Measurements from ENCODE around the gene ACAN.

Gene ACAN

GRCh38 chr15:88872106-88872505 lies 68.9 kb downstream of the ACAN start:
- in situ Hi-C loops (cut with MboI; ENCODE audit: low pct_unique_long_range_greater_than_20kb, low sequenced_read_pairs, unreplicated experiment), result no loop called here
- no peak for DNase-seq (ENCODE audit: low spot score)
- no peak for TF ChIP-seq CTCF (IDR thresholded peaks at IDR 0.05; ENCODE audit: extremely low read depth, insufficient read depth, missing control alignments)

GRCh38 chr15:88872706-88873105 lies 69.5 kb downstream of the ACAN start:
- in situ Hi-C loops (cut with MboI; ENCODE audit: low pct_unique_long_range_greater_than_20kb, low sequenced_read_pairs, unreplicated experiment), result no loop called here
- DNase-seq (ENCODE audit: low spot score), result no peak
- TF ChIP-seq CTCF (IDR thresholded peaks at IDR 0.05; ENCODE audit: extremely low read depth, insufficient read depth, missing control alignments), result no peak

- in situ Hi-C loops (cut with MboI; ENCODE audit: low pct_unique_long_range_greater_than_20kb, low sequenced_read_pairs, unreplicated experiment), result no loop called here
Observed at GRCh38 chr15:88873786-88874185, 70.5 kb downstream of the ACAN start.

GRCh38 chr15:88874275-88874674 lies 71.0 kb downstream of the ACAN start:
- no peak for DNase-seq (ENCODE audit: low spot score)
- TF ChIP-seq CTCF (IDR thresholded peaks at IDR 0.05; ENCODE audit: extremely low read depth, insufficient read depth, missing control alignments), result no peak
- in situ Hi-C loops (cut with MboI; ENCODE audit: low pct_unique_long_range_greater_than_20kb, low sequenced_read_pairs, unreplicated experiment), result no loop called here

More at GRCh38 chr15:88873786-88874185, 70.5 kb downstream of the ACAN start:
- no peak for DNase-seq (ENCODE audit: low spot score)
- no peak for TF ChIP-seq CTCF (IDR thresholded peaks at IDR 0.05; ENCODE audit: extremely low read depth, insufficient read depth, missing control alignments)

GRCh38 chr15:88874684-88875083 lies 71.4 kb downstream of the ACAN start:
- in situ Hi-C loops (cut with MboI; ENCODE audit: low pct_unique_long_range_greater_than_20kb, low sequenced_read_pairs, unreplicated experiment), result no loop called here
- no peak for DNase-seq (ENCODE audit: low spot score)
- TF ChIP-seq CTCF (IDR thresholded peaks at IDR 0.05; ENCODE audit: extremely low read depth, insufficient read depth, missing control alignments), result no peak

GRCh38 chr15:88876573-88876972 lies 73.3 kb downstream of the ACAN start:
- in situ Hi-C loops (cut with MboI; ENCODE audit: low pct_unique_long_range_greater_than_20kb, low sequenced_read_pairs, unreplicated experiment), result no loop called here
- no peak for TF ChIP-seq CTCF (IDR thresholded peaks at IDR 0.05; ENCODE audit: extremely low read depth, insufficient read depth, missing control alignments)
- no peak for DNase-seq (ENCODE audit: low spot score)

- TF ChIP-seq CTCF (IDR thresholded peaks at IDR 0.05; ENCODE audit: extremely low read depth, insufficient read depth, missing control alignments), result no peak
- no peak for DNase-seq (ENCODE audit: low spot score)
- in situ Hi-C loops (cut with MboI; ENCODE audit: low pct_unique_long_range_greater_than_20kb, low sequenced_read_pairs, unreplicated experiment), result no loop called here
Observed at GRCh38 chr15:88877415-88877814, 74.2 kb downstream of the ACAN start.

Data from GM13977 (cell line).